Epithelial cell of esophagus (primary cell): ENCODE measurements around the gene DECR2.

ENCODE experiments used
- DNase-seq: peaks from one replicate; pipeline ENCODE4 v3.0.0; 2010; ENCODE audit warnings: low read depth
- H3K4me3 ChIP-seq: 2 replicates; pipeline ENCODE4 v1.5.1; 2011; ENCODE audit warnings: mild to moderate bottlenecking, low read length, control low read depth
- TF ChIP-seq, protein P1 (sequence below): IDR thresholded peaks from 2 replicates; pipeline ENCODE4 v1.5.1; 2011; ENCODE audit warnings: low read depth, mild to moderate bottlenecking, low read length, control low read depth, inconsistent platforms; ENCODE audit not compliant: insufficient read depth; ENCODE audit errors: missing control alignments

The DECR2 gene

DNA sequence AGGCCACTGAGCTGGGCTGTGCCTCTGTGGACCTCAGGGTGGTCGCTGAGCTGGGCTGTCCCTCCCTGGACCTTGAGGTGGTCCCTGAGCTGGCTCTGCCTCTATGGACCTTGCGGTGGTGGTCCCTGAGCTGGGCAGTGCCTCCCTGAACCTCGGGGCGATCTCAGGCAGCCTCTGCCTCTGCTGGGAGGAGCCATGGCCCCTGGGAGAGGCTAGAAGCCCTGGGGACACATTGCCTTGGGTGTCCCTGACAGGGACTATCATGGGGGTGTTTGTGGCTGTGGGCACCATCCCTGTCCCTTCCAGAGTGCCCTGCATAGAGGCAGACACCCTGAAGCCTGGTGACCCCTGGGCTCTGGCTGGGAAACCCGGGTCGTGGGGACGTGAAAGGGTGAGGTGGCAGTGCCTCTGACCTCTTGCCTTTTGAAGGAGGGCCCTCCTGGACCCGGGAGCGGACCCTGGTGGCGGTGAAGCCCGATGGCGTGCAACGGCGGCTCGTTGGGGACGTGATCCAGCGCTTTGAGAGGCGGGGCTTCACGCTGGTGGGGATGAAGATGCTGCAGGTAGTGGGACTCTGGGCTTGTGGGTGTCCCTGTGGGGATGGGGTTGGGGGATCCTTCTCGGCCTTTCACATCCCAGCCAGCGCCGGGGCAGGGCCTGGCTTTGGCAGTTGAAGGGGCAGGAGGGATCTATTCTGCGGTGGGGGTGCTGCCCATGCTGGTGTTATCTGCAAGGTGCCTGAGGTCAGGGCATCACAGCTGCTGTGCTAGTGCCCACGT lies 2.9 kb upstream of the DECR2 start:
- H3K4me3 ChIP-seq: no peak overlapping the region
- TF ChIP-seq, protein P1, sequence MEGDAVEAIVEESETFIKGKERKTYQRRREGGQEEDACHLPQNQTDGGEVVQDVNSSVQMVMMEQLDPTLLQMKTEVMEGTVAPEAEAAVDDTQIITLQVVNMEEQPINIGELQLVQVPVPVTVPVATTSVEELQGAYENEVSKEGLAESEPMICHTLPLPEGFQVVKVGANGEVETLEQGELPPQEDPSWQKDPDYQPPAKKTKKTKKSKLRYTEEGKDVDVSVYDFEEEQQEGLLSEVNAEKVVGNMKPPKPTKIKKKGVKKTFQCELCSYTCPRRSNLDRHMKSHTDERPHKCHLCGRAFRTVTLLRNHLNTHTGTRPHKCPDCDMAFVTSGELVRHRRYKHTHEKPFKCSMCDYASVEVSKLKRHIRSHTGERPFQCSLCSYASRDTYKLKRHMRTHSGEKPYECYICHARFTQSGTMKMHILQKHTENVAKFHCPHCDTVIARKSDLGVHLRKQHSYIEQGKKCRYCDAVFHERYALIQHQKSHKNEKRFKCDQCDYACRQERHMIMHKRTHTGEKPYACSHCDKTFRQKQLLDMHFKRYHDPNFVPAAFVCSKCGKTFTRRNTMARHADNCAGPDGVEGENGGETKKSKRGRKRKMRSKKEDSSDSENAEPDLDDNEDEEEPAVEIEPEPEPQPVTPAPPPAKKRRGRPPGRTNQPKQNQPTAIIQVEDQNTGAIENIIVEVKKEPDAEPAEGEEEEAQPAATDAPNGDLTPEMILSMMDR: no peak
- no peak for DNase-seq

DNA sequence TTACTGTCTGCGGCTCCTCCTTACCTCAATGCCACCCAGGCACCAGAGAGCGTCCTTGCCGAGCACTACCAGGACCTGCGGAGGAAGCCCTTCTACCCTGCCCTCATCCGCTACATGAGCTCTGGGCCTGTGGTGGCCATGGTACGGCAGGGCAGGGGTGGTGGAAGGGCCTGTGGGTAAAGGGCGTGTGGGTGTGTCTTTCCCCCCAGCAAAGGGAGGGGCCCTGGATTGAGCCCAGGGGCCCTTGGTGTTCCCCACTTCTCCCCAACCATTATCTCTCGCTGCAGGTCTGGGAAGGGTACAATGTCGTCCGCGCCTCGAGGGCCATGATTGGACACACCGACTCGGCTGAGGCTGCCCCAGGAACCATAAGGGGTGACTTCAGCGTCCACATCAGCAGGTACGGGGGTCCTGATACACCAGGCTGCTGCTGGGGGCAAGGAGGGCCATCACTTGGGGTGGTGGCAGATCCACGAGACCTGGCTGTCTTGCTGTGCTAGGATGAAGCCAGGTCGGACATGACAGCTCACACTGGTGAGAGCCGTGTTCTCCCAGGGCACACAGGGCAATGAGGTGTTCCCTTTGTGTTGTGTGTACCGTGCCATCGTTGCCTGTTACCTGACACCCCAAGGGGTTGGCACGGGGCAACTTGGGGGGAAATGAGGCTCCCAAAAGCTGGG lies 2.2 kb upstream of the DECR2 start:
- DNase-seq: no peak
- TF ChIP-seq, protein P1: no peak
- no peak overlapping the region for H3K4me3 ChIP-seq

- TF ChIP-seq, protein P1: no peak
- H3K4me3 ChIP-seq: peak overlapping the region; percentile 86
- no peak for DNase-seq
Measured at GRCh38 chr16:400061-400591, 1.6 kb upstream of the DECR2 start.

DNA sequence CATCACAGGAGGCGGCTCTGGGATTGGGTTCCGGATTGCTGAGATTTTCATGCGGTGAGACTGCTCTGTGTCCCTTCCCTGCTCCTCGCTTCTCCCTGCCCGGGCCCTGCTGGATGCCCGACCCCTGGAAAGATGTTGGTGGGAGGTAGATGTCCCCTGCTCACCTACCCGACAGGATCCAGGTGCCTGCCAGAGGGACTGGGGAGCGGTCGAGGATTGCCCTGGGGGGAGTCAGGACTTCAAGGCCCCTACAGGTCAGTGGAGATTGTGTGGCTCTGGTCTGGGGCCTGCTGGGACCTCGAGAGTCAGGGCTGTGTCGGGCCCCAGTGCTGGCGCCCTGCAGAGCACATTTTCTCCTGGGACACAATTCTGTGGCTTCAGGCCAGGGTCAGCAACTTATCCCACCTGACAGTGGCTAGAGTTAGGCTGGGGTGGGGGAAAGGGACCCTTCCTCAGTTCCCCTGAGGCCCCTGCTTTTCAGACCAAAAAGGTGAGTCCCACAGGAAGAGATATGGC lies 3.3 kb downstream of the DECR2 start:
- no peak for DNase-seq
- TF ChIP-seq, protein P1: no peak
- H3K4me3 ChIP-seq: no peak overlapping the region

GRCh38 chr16:405548-406506 lies 4.1 kb downstream of the DECR2 start:
- TF ChIP-seq, protein P1: no peak
- no peak overlapping the region for H3K4me3 ChIP-seq
- no peak for DNase-seq

GRCh38 chr16:407253-407652 lies 5.6 kb downstream of the DECR2 start:
- DNase-seq: no peak
- H3K4me3 ChIP-seq: no peak overlapping the region
- TF ChIP-seq, protein P1: no peak
